Trophoblast cell (in vitro differentiated cells and primary cell): ENCODE data around the gene LSM8.

Experiments used
- DNase-seq, 2 donors: peaks; one replicate each; pipeline ENCODE4 v3.0.0-alpha.2; 2016
- H2AFZ ChIP-seq: 2 replicates; pipeline ENCODE4 v1.6.1; 2013; ENCODE audit warnings: low read length, moderate library complexity, mild to moderate bottlenecking; ENCODE audit not compliant: insufficient read depth, poor library complexity
- H2AK5ac ChIP-seq: 2 replicates; pipeline ENCODE4 v1.6.1; 2013; ENCODE audit warnings: mild to moderate bottlenecking, low read length
- H2BK120ac ChIP-seq: 2 replicates; pipeline ENCODE4 v1.6.1; 2013; ENCODE audit warnings: low read length, mild to moderate bottlenecking, moderate library complexity; ENCODE audit not compliant: insufficient read depth, poor library complexity
- H2BK12ac ChIP-seq: 2 replicates; pipeline ENCODE4 v1.6.1; 2013; ENCODE audit warnings: mild to moderate bottlenecking, low read length, moderate library complexity
- H2BK5ac ChIP-seq: 2 replicates; pipeline ENCODE4 v1.6.1; 2013; ENCODE audit warnings: low read length, low read depth, moderate library complexity, mild to moderate bottlenecking; ENCODE audit not compliant: poor library complexity
- H3K14ac ChIP-seq: 2 replicates; pipeline ENCODE4 v1.6.1; 2013; ENCODE audit warnings: mild to moderate bottlenecking, low read length
- H3K18ac ChIP-seq: 2 replicates; pipeline ENCODE4 v1.6.1; 2013; ENCODE audit warnings: mild to moderate bottlenecking, low read length
- H3K23ac ChIP-seq: 2 replicates; pipeline ENCODE4 v1.6.1; 2013; ENCODE audit warnings: low read length
- H3K27ac ChIP-seq: 2 replicates; pipeline ENCODE4 v1.5.1; 2013; ENCODE audit warnings: low read depth, mild to moderate bottlenecking, inconsistent platforms, low read length, moderate library complexity
- H3K27me3 ChIP-seq: 2 replicates; pipeline ENCODE4 v1.6.1; 2013; ENCODE audit warnings: inconsistent platforms, mild to moderate bottlenecking, low read length, moderate library complexity; ENCODE audit not compliant: insufficient read depth
- H3K36me3 ChIP-seq, 2 experiments: 1 replicate in 1 of 2; 2 replicates in 1 of 2; pipeline ENCODE4 v1.6.1; 2013; ENCODE audit warnings: low read length in 2 of 2, mild to moderate bottlenecking in 2 of 2, moderate library complexity in 1 of 2; ENCODE audit not compliant: insufficient read depth in 2 of 2, control insufficient read depth in 1 of 2
- H3K4ac ChIP-seq: 2 replicates; pipeline ENCODE4 v1.6.1; 2013; ENCODE audit warnings: low read depth, mild to moderate bottlenecking, low read length, moderate library complexity
- H3K4me1 ChIP-seq, 2 experiments: 1 replicate in 1 of 2; 2 replicates in 1 of 2; pipeline ENCODE4 v1.6.1; 2013; ENCODE audit warnings: low read length in 2 of 2, mild to moderate bottlenecking in 2 of 2, moderate library complexity in 1 of 2; ENCODE audit not compliant: insufficient read depth in 2 of 2, control insufficient read depth in 1 of 2
- H3K4me2 ChIP-seq: 2 replicates; pipeline ENCODE4 v1.6.1; 2013; ENCODE audit warnings: inconsistent platforms, mild to moderate bottlenecking, low read length, moderate library complexity
- H3K4me3 ChIP-seq: 2 replicates; pipeline ENCODE4 v1.5.1; 2013; ENCODE audit warnings: mild to moderate bottlenecking, low read depth, low read length, inconsistent platforms
- H3K79me1 ChIP-seq: one replicate; pipeline ENCODE4 v1.6.1; 2013; ENCODE audit warnings: low read length
- H3K79me2 ChIP-seq: 2 replicates; pipeline ENCODE4 v1.6.1; 2013; ENCODE audit warnings: low read length, mild to moderate bottlenecking; ENCODE audit not compliant: control insufficient read depth, insufficient read depth, poor library complexity
- H3K9ac ChIP-seq: 2 replicates; pipeline ENCODE4 v1.6.1; 2013; ENCODE audit warnings: mild to moderate bottlenecking, low read length
- H3K9me3 ChIP-seq: 2 replicates; pipeline ENCODE4 v1.6.1; 2013; ENCODE audit warnings: low read depth, mild to moderate bottlenecking, control low read depth, inconsistent platforms, low read length; ENCODE audit not compliant: insufficient read depth
- H4K12ac ChIP-seq: 2 replicates; pipeline ENCODE4 v1.6.1; 2013; ENCODE audit warnings: low read depth, mild to moderate bottlenecking, low read length, moderate library complexity
- H4K8ac ChIP-seq: 2 replicates; pipeline ENCODE4 v1.6.1; 2013; ENCODE audit warnings: low read depth, mild to moderate bottlenecking, low read length, moderate library complexity
- H4K91ac ChIP-seq: one replicate; pipeline ENCODE4 v1.6.1; 2013; ENCODE audit warnings: low read depth, mild to moderate bottlenecking, low read length, moderate library complexity
- WGBS: extraction: QIAGEN DNeasy Blood & Tissue Kit; methylation state at CpG from one replicate; pipeline ENCODE4 v1.1.7; 2013; ENCODE audit warnings: missing lambda C conversion rate; ENCODE audit not compliant: insufficient read length, insufficient coverage; ENCODE audit errors: extremely low coverage; 5-methylcytosine and 5-hydroxymethylcytosine counted together

Gene LSM8

DNA sequence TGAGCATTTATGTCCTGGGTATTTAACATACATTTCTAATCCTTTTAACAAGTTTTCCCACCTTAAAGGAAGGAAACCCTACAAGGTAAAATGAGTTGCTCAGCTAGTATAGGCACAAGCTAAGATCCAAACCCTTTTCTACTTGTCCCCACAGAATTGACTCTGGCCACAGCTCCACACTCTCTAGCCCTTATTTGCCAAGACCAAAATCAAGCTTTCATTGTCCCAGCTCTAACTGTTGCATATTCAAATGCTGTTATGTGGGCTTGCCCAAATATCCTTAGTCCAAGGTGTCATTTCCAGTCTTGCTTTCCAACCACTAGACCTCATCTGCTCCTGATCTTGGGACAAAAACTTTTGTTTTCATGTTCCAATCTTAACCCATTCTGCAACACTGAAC lies 31.3 kb upstream of the LSM8 start:
- H3K9me3 ChIP-seq: no peaks in the 10 kb centered on the region
- no peak overlapping the region for H2BK5ac ChIP-seq
- no peak overlapping the region for H3K4me3 ChIP-seq
- H2BK120ac ChIP-seq: peak overlapping the region; percentile 69
- no peak overlapping the region for H2AK5ac ChIP-seq
- peaks cover 2% of the 10 kb centered on the region for H3K79me1 ChIP-seq
- H4K8ac ChIP-seq: no peak overlapping the region
- no peak overlapping the region for H4K91ac ChIP-seq
- H3K9ac ChIP-seq: no peak overlapping the region
- H3K4me1 ChIP-seq: peaks cover 2 to 6% of the 10 kb centered on the region in 2 experiments
- peak overlapping the region; percentile 38 for H2BK12ac ChIP-seq
- H3K14ac ChIP-seq: no peak overlapping the region
- H3K36me3 ChIP-seq: peaks cover 0 to 2% of the 10 kb centered on the region in 2 experiments
- H2AFZ ChIP-seq: peak overlapping the region; percentile 33
- no peaks in the 10 kb centered on the region for H3K27me3 ChIP-seq
- H3K79me2 ChIP-seq: no peaks in the 10 kb centered on the region
- H3K4me2 ChIP-seq: no peak overlapping the region
- peak in 1 of 2 donors; percentile 32 for DNase-seq
- H3K18ac ChIP-seq: no peak overlapping the region
- peak overlapping the region; percentile 44 for H3K27ac ChIP-seq
- no peak overlapping the region for H3K4ac ChIP-seq
- H3K23ac ChIP-seq: no peak overlapping the region
- no peak overlapping the region for H4K12ac ChIP-seq

DNA sequence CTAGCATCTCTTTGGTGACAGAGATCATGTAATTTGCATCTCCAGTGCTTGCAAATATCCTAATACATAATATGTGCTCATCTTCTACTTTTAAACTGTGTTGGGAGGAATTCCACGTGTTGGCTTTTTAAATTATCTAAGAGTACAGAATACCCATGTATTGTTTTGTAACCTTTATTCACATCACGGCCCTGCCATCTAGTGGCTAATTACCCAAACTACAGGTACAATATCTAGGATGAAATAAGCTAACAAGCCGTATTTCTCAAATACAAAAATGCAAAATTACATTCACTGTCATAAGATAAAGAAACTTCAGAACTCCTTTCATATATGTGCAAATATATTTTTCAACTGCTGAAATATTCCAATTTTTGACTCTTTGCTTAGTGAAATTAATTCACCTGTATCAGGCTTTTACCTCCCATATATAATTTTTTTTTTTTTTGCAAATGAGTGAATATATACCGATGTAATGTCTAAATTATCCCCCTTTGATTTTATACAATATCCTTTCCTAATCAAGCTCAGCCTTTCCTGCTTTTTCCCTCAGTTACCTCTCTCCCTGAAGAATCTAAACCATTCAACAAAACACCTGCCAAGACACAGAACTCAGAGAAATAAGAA lies 30.3 kb upstream of the LSM8 start:
- Histone ChIP-seq H2AK5ac (no peak overlapping the region), H4K8ac (no peak overlapping the region), H3K27ac (no peak overlapping the region), H3K9me3 (no peaks in the 10 kb centered on the region), H3K14ac (no peak overlapping the region), H3K23ac (no peak overlapping the region), H2AFZ (no peak overlapping the region), H3K4ac (no peak overlapping the region), H4K91ac (no peak overlapping the region), H3K9ac (no peak overlapping the region), H3K18ac (no peak overlapping the region), H3K4me1 (peaks cover 2 to 6% of the 10 kb centered on the region in 2 experiments), H3K4me3 (no peak overlapping the region), H2BK120ac (no peak overlapping the region), H4K12ac (no peak overlapping the region), H3K27me3 (no peaks in the 10 kb centered on the region), H3K79me2 (no peaks in the 10 kb centered on the region), H2BK12ac (no peak overlapping the region), H3K36me3 (peaks cover 0 to 2% of the 10 kb centered on the region in 2 experiments), H3K4me2 (no peak overlapping the region), H3K79me1 (peaks cover 2% of the 10 kb centered on the region), H2BK5ac (no peak overlapping the region)
- peak; percentile 37 to 91 for DNase-seq
- no CpG with 5 or more reads among the region's 4 CpGs for WGBS

DNA sequence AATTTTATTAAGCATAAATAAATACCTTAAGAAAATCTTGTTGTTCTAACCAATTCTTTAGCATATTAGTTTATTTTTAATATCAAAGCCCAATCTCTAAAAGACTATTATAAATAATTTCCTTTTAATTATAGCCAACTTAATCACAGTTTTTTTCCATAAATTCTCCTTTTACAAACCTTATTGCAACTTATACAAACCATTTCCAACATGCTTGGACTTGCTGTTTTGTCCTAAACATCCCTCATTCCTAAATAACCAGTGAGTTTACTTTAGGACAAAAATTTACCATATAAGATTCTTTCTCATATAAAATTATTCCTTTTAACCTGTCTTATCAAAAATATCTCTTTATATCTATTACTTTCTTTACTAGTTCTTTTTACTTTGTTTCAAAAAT lies 25.2 kb upstream of the LSM8 start:
- Histone ChIP-seq H2BK5ac (no peak overlapping the region), H3K14ac (no peak overlapping the region), H2AK5ac (no peak overlapping the region), H3K36me3 (no peaks in the 10 kb centered on the region), H4K8ac (no peak overlapping the region), H3K18ac (no peak overlapping the region), H3K27ac (no peak overlapping the region), H2AFZ (no peak overlapping the region), H3K27me3 (no peaks in the 10 kb centered on the region), H4K12ac (no peak overlapping the region), H3K4me1 (no peaks in the 10 kb centered on the region), H3K4me2 (no peak overlapping the region), H3K79me1 (no peaks in the 10 kb centered on the region), H2BK12ac (no peak overlapping the region), H3K4ac (no peak overlapping the region), H2BK120ac (no peak overlapping the region), H3K4me3 (no peak overlapping the region), H3K79me2 (no peaks in the 10 kb centered on the region), H3K9me3 (no peaks in the 10 kb centered on the region), H3K23ac (no peak overlapping the region), H3K9ac (no peak overlapping the region), H4K91ac (no peak overlapping the region)
- no peak for DNase-seq

DNA sequence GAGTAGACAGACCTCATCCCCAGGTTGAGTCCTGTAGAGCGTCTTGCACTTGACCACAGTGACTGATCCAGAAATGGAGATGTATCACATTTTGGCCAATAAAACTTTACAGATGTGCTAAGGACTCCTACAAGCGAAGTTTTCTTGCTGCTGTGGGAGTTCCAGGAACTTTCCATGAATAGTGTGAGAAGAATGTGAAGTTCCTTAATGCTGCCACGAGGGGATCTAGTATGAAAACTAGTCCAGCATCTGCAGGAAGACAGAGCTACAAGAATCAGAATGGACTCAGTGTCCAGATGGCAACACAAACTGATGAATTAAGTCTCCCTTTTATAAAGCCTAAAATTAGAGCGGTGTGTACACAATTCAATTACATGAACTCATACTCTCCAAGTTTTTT lies 14.8 kb upstream of the LSM8 start:
- Histone ChIP-seq H3K4me3 (no peak overlapping the region), H2BK5ac (no peak overlapping the region), H3K4me2 (no peak overlapping the region), H4K91ac (no peak overlapping the region), H2AK5ac (no peak overlapping the region), H3K4me1 (no peaks in the 10 kb centered on the region), H3K79me1 (no peaks in the 10 kb centered on the region), H3K14ac (no peak overlapping the region), H3K18ac (no peak overlapping the region), H2BK12ac (no peak overlapping the region), H3K79me2 (no peaks in the 10 kb centered on the region), H3K36me3 (no peaks in the 10 kb centered on the region), H3K27ac (no peak overlapping the region), H4K8ac (no peak overlapping the region), H2BK120ac (no peak overlapping the region), H3K23ac (no peak overlapping the region), H3K9me3 (no peaks in the 10 kb centered on the region), H2AFZ (no peak overlapping the region), H3K9ac (no peak overlapping the region), H3K4ac (no peak overlapping the region), H3K27me3 (no peaks in the 10 kb centered on the region), H4K12ac (no peak overlapping the region)
- DNase-seq: peak in 1 of 2 donors; percentile 32
- WGBS: no CpG with 5 or more reads among the region's 4 CpGs
